ENCODE results near the gene IFT122.

The IFT122 gene

GRCh38 chr3:129469026-129469425 lies 29.0 kb downstream of the IFT122 start:
- TF ChIP-seq, protein P1, sequence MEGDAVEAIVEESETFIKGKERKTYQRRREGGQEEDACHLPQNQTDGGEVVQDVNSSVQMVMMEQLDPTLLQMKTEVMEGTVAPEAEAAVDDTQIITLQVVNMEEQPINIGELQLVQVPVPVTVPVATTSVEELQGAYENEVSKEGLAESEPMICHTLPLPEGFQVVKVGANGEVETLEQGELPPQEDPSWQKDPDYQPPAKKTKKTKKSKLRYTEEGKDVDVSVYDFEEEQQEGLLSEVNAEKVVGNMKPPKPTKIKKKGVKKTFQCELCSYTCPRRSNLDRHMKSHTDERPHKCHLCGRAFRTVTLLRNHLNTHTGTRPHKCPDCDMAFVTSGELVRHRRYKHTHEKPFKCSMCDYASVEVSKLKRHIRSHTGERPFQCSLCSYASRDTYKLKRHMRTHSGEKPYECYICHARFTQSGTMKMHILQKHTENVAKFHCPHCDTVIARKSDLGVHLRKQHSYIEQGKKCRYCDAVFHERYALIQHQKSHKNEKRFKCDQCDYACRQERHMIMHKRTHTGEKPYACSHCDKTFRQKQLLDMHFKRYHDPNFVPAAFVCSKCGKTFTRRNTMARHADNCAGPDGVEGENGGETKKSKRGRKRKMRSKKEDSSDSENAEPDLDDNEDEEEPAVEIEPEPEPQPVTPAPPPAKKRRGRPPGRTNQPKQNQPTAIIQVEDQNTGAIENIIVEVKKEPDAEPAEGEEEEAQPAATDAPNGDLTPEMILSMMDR (IDR thresholded peaks at IDR 0.05; ENCODE audit: low read depth, low read length), result no peak
- H3K4me3 ChIP-seq (replicated peaks in 1 of 2; ENCODE audit: low read depth in 2 of 2, low read length in 2 of 2), result no peak overlapping the region
- no peak for DNase-seq (ENCODE audit: low read depth in 2 of 2)

GRCh38 chr3:129470861-129471260 lies 30.8 kb downstream of the IFT122 start:
- TF ChIP-seq, protein P1 (IDR thresholded peaks at IDR 0.05; ENCODE audit: low read depth, low read length), result no peak
- DNase-seq (ENCODE audit: low read depth in 2 of 2), result no peak
- H3K4me3 ChIP-seq (replicated peaks in 1 of 2; ENCODE audit: low read depth in 2 of 2, low read length in 2 of 2), result no peak overlapping the region

- H3K4me3 ChIP-seq (replicated peaks in 1 of 2; ENCODE audit: low read depth in 2 of 2, low read length in 2 of 2), result no peak overlapping the region
- DNase-seq (ENCODE audit: low read depth in 2 of 2), result no peak
- TF ChIP-seq, protein P1 (IDR thresholded peaks at IDR 0.05; ENCODE audit: low read depth, low read length), result no peak
These were observed 33.2 kb downstream of the IFT122 start for GRCh38 chr3:129473067-129473768.

GRCh38 chr3:129473769-129474152 lies 33.7 kb downstream of the IFT122 start:
- no peak for DNase-seq (ENCODE audit: low read depth in 2 of 2)
- TF ChIP-seq, protein P1 (IDR thresholded peaks at IDR 0.05; ENCODE audit: low read depth, low read length), result no peak
- H3K4me3 ChIP-seq (replicated peaks in 1 of 2; ENCODE audit: low read depth in 2 of 2, low read length in 2 of 2), result no peak overlapping the region

DNA sequence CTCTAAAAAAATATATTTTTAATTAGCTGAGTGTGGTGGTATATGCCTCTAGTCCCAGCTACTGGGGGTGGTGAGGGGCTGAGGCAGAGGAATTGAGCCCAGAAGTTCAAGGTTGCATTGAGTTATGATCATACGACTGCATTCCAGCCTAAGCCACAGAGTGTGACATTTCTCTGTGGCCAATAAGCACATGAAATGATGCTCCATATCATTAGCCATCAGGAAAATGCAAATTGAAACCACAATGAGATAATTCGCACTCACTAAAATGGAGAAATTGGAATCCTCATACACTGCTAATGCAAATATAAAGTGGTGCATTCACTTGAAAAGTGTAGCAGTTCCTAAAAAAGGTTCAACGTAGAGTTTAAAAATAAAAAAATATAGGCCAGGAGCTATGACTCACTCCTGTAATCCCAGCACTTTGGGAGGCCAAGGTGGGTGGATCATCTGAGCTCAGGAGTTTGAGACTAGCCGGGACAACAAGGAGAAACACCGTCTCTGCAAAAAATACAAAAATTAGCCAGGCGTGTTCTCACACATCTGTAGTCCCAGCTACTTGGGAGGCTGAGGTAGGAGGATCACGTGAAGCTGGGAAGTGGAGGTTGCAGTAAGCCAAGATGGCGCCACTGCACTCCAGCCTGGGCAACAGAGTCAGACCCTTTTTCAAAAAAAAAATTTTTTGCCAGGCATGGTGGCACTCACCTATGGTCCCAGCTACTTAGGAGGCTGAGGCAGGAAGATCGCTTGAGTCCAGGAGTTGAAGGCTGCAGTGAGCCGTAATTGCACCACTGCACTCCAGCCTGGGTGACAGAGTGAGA lies 35.2 kb downstream of the IFT122 start:
- TF ChIP-seq, protein P1 (IDR thresholded peaks at IDR 0.05; ENCODE audit: low read depth, low read length), result no peak
- H3K4me3 ChIP-seq (replicated peaks in 1 of 2; ENCODE audit: low read depth in 2 of 2, low read length in 2 of 2), result no peak overlapping the region
- no peak for DNase-seq (ENCODE audit: low read depth in 2 of 2)

DNA sequence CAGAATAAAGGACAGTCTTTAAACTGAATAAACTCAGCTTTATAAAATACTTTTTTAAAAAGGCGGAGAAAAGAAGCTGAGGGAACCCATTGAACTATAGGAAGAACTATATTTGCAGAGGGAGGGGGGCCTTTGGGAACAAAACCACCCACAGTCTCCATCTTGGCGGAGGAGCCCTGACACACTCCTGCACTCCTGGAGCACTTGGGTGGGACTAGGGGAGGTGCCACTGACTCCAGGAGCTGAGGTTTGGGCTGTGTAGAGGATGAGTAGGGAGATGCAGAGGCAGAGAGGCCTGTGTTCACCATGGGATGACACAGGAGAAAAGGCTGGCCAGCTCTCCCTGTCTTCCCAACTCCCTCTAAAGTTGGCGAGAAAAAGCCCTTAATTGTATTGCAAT lies 35.8 kb downstream of the IFT122 start:
- DNase-seq (ENCODE audit: low read depth in 2 of 2), result no peak
- TF ChIP-seq, protein P1 (IDR thresholded peaks at IDR 0.05; ENCODE audit: low read depth, low read length), result no peak

More for the DNA sequence above, 35.8 kb downstream of the IFT122 start:
- no peak overlapping the region for H3K4me3 ChIP-seq (replicated peaks in 1 of 2; ENCODE audit: low read depth in 2 of 2, low read length in 2 of 2)
